Suprapubic skin (tissue), 4 donors: ENCODE data around the gene SERGEF.
A peak's percentile ranks its signal among the peaks of the same experiment; 100 is the strongest.

Experiments
- CTCF ChIP-seq, 2 donors: fragments of 200-600 bp in 1 of 2; fragments of 450-650 bp in 1 of 2; sonication (generic) in 1 of 2; IDR thresholded peaks; one replicate each; pipeline ENCODE4 v1.5.1; 2016 to 2019; ENCODE audit warnings: antibody characterized with exemption in 2 of 2, mild to moderate bottlenecking in 1 of 2, moderate library complexity in 1 of 2
- EP300 ChIP-seq: sonication (generic); formaldehyde crosslinking; IDR thresholded peaks from one replicate; pipeline ENCODE4 v1.6.1; 2017; ENCODE audit warnings: antibody characterized with exemption
- POLR2A ChIP-seq, 2 donors: fragments of 450-650 bp; IDR thresholded peaks; one replicate each; pipeline ENCODE4 v1.6.1; 2017; ENCODE audit warnings: antibody characterized with exemption in 2 of 2, mild to moderate bottlenecking in 2 of 2, moderate library complexity in 2 of 2
- POLR2AphosphoS5 ChIP-seq, 3 donors: sonication (generic); formaldehyde crosslinking; IDR thresholded peaks; one replicate each; pipeline ENCODE4 v1.6.1; 2017; ENCODE audit warnings: antibody characterized with exemption in 3 of 3

GRCh38 chr11:17864478-17864941 is 148.3 kb downstream of the SERGEF start:
- TF ChIP-seq CTCF (IDR thresholded peaks at IDR 0.05) (peak in 1 of 2 donors; percentile 57), EP300 (no peak), POLR2A (IDR thresholded peaks at IDR 0.05) (no peak), POLR2AphosphoS5 (IDR thresholded peaks at IDR 0.05) (no peak)
